ENCODE measurements around the gene ABHD18.
A peak's percentile ranks its signal among the peaks of the same experiment; 100 is the strongest.
"Not testable (repeated sequence)": the region's sequence is repeated elsewhere in the genome, so short reads cannot be mapped to it uniquely, and the experiment has no call there.

The ABHD18 gene

GRCh38 chr4:127995776-127996175, 30.6 kb downstream of the ABHD18 start:
- DNase-seq: no peak

DNA sequence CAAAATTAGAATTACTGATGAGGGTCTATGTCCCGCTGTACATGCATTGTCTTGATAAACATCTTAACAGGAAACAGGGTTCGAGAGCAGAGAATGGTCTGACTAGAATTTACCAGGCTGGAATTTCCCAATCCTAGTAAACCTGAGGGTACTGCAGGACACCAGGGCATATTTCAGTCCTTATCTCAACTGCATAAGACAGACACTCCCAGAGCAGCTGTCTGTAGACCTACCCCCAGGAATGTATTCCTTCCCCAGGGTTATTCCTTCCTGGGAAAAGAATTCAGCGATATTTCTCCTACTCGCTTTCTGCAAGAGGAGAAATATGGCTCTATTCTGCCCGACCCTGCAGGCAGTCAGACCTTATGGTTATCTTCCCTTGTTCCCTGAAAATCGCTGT, 31.3 kb downstream of the ABHD18 start:
- DNase-seq: not testable (repeated sequence)

GRCh38 chr4:127997534-127998388, 32.6 kb downstream of the ABHD18 start:
- DNase-seq: peak; percentile 12

DNA sequence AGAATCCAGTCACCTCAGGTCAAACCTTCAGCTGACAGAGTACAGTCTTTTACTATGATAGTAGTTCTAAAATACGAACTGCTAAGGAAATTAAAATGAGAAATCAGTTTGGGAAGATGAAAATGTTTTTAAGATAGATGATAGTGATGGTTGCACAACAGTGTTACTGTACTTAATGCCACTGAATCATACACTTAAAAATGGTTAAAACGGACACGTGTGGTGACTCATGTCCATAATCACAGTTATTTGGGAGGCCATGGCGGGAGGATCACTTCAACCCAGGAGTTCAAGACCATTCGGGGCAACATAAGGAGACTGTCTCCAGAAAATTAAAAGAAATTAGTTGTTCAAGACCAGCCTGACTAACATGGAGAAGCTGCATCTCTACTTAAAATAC, 41.4 kb downstream of the ABHD18 start:
- DNase-seq: no peak

DNA sequence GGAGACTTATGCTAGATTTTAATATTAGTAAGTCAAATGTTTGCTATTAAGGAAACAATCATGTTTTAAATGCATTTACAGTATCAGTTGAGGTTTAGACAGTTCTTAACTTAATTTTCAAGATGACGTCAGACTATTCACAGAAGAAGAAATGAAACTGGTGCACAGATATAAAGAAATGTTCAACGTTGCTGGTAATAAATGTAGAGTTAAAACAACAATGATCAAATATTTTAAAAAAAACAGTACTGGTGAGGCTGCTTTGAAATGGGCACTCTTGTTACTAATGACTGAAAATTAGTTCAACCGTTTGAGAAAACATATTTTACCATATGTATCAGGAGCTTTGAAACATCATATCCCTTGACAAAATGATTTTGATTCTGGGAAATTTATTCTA, 44.2 kb downstream of the ABHD18 start:
- DNase-seq: no peak

DNA sequence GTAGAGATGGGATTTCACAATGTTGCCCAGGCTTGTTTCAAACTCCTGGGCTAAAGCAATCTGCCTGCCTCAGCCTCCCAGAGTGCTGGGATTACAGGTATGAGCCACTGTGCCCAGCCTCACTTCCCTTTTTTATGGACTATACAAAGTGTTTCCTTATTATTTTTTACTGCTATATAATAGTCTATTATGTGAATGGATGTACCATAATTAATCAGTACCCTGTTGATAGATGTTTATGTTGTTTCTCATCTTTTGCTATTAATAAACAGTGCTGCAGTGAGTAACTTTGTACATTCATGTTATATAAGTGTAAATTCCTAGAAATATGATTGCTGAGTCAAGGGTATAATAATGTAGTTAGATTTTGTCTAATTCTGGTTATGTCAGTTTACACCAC, 60.1 kb downstream of the ABHD18 start:
- DNase-seq: no peak

DNA sequence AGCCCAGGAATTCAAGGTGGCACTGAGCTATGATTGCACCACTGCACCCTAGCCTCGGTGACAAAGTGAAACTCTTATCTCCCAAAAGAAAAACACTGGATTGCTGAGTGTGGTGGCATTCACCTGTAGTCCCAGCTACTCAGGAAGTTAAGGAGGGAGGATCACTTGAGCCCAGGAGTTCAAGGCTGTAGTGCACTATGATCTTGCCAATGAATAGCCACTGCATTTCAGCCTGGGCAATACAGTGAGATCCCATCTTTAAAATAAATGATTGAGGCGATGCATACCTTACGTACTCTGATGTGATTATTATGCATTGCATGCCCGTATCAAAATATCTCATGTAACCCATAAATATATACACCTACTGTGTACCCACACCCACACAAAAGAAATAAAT, 64.7 kb downstream of the ABHD18 start:
- no peak for DNase-seq

- no peak for DNase-seq
Measured at GRCh38 chr4:128031756-128032384, 66.7 kb downstream of the ABHD18 start.

- DNase-seq: no peak
Measured at GRCh38 chr4:128039568-128039967, 74.4 kb downstream of the ABHD18 start.

DNA sequence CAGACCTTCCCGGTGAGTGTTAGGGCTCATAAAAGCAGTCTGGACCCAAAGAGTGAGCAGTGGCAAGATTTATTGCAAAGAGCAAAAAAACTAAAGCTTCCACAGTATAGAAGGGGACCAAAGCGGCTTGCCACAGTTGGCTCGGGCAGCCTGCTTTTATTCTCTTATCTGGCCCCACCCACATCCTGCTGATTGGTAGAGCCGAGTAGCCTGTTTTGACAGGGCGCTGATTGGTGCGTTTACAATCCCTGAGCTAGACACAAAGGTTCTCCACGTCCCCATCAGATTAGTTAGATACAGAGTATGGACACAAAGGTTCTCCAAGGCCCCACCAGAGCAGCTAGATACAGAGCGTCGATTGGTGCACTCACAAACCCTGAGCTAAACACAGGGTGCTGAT, 81.8 kb downstream of the ABHD18 start:
- not testable (repeated sequence) for DNase-seq

DNA sequence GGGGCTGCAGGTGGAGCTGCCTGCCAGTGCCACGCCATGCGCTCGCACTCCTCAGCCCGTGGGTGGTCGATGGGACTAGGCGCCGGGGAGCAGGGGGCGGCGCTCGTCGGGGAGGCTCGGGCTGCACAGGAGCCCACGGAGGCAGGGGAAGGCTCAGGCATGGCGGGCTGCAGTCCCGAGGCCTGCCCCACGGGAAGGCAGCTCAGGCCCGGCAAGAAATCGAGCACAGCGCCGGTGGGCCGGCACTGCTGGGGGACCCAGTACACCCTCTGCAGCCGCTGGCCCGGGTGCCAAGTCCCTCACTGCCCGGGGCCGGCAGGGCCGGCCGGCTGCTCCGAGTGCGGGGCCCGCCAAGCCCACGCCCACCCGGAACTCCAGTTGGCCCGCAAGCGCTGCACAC, 82.3 kb downstream of the ABHD18 start:
- not testable (repeated sequence) for DNase-seq

DNA sequence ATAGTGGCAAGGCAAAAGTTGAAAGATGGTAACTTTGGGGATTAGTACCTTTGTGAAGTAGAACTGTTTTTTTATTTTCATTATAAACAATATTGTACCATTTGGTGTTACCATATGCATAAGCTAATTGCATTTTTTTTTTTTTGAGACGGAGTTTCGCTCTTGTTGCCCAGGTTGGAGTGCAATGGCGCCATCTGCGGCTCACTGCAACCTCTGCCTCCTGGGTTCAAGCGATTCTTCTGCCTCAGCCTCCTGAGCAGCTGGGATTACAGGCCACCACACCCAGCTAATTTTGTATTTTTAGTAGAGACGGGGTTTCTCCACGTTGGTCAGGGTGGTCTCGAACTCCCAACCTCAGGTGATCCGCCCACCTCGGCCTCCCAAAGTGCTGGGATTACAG, 86.0 kb downstream of the ABHD18 start:
- not testable (repeated sequence) for DNase-seq

- not testable (repeated sequence) for DNase-seq
Measured at GRCh38 chr4:128054907-128055306, 89.7 kb downstream of the ABHD18 start.

DNA sequence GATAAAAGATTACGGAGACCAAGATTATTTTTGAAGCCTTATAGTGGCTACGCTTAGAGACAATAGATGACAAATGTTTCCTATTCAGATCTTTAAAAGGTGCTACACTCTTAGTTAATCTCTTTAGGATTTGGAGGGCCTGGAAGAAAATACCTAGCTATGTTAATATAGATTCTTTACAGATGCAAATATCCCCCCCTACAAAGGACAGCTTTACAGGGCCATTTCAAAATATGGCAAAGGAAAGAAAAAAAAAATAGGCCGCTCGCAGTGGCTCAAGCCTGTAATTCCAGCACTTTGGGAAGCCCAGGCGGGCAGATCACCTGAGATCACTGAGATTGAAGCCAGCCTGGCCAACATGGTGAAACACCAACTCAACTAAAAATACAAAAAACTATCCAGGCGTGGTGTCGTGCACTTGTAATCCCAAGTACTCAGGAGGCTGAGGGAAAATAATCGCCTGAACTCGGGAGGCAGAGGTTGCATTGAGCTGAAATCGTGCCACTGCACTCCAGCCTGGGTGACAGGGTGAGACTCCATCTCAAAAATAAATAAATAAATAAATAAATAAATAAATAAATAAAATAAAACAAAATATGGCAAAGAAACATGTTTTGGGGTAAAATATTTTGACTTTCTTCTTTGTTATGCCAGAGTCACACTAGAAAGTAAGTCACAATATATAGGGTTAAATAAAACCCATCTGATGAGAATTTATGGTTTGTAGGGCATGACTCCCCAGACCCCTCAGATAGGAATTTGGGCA, 90.4 kb downstream of the ABHD18 start:
- not testable (repeated sequence) for DNase-seq

GRCh38 chr4:128056396-128056795, 91.2 kb downstream of the ABHD18 start:
- DNase-seq: no peak

GRCh38 chr4:128060121-128060698, 95.0 kb downstream of the ABHD18 start:
- DNase-seq: no peak

DNA sequence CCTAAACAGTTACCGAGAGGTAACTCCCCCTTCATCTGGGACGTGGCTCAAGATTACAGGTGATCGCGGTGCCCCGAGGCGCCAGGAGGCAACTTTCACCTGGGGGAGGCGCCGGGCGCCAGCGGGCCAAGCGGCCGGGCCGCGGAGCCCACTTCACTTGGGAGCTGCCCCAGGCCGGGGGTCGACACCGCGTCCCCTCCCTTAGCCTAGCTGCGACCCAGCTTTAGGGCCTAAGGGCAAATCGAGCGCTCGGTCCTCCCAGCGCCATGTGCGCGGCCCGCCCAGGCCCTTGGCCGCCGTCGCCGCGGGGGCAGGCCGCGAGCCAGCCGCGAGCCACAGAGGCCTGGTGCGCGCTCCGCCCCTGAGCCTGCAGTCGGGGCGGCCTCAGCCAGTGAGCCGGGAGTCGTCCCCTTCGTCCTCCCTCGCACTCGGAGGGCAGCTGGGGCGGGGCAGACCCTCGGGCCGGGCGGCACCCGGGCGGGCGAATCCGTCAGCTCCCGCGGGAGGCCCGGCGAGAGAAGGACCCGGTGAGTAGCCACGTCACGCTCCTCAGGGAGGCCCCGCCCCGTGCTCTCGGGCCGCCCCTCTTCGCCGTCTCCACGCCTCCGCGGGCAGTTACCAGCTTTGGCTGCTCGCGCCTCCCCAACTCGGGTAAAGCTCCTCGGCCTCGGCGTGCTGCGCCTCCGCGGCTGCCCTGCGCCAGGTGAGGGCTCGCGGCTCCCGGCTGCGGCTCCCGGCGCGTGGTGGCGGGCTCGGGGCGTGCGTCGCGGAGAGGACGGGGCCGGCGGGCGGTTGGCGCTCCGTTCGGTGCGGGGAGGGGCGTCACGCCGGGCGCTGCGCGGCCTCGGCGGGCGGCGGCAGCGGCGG, 95.7 kb downstream of the ABHD18 start, which contains the start of gene LARP1B:
Gene LARP1B (plus strand): TSS at position 614 of the 867 bp plus-strand sequence. CDS start 13,640 bp downstream, outside the sequence.
- DNase-seq: peak; percentile 86

GRCh38 chr4:128061566-128062536, 96.6 kb downstream of the ABHD18 start:
- peak; percentile 22 for DNase-seq

- not testable (repeated sequence) for DNase-seq
Measured at GRCh38 chr4:128066453-128066820, 101.2 kb downstream of the ABHD18 start.

GRCh38 chr4:128068918-128069317, 103.7 kb downstream of the ABHD18 start:
- DNase-seq: no peak

GRCh38 chr4:128076464-128076863, 111.3 kb downstream of the ABHD18 start:
- DNase-seq: no peak

All from 8988T (cell line).